Sigmoid colon (tissue), 7 donors: ENCODE measurements around the gene TRAF2. TPM values are rescaled to one million over a fixed set of nuclear protein-coding genes. Genes with fewer than 3 reads are reported as not detected.

Experiments used
- DNase-seq: peaks from one replicate; pipeline ENCODE4 v3.0.0-alpha.2; 2019
- H3K27ac ChIP-seq, 4 donors: fragments of 200-600 bp; sonication (generic); one replicate each; pipeline ENCODE4 v1.5.1; 2016 to 2019; ENCODE audit warnings: mild to moderate bottlenecking in 1 of 4
- H3K27me3 ChIP-seq, 3 donors: fragments of 200-600 bp; sonication (generic); one replicate each; pipeline ENCODE4 v1.5.1; 2019; ENCODE audit warnings: mild to moderate bottlenecking in 1 of 3
- H3K36me3 ChIP-seq, 4 donors: fragments of 200-600 bp; sonication (generic); one replicate each; pipeline ENCODE4 v1.5.1; 2016 to 2019
- H3K4me1 ChIP-seq, 4 donors: fragments of 200-600 bp; sonication (generic); one replicate each; pipeline ENCODE4 v1.5.1; 2017 to 2019
- H3K4me3 ChIP-seq, 4 donors: fragments of 200-600 bp; sonication (generic); one replicate each; pipeline ENCODE4 v1.5.1; 2017 to 2019; ENCODE audit warnings: mild to moderate bottlenecking in 2 of 4, moderate library complexity in 1 of 4
- H3K9me3 ChIP-seq, 4 donors: fragments of 200-600 bp in 3 of 4; sonication (generic) in 3 of 4; one replicate each; pipeline versions ENCODE4 v1.5.1 to v1.6.1; 2013 to 2019
- EP300 ChIP-seq, 4 donors: sonication (generic); formaldehyde crosslinking; IDR thresholded peaks; one replicate each; pipeline ENCODE4 v1.6.1; 2017; ENCODE audit warnings: antibody characterized with exemption in 4 of 4
- POLR2A ChIP-seq, 2 donors: fragments of 450-650 bp; IDR thresholded peaks; one replicate each; pipeline ENCODE4 v1.6.1; 2016; ENCODE audit warnings: antibody characterized with exemption in 2 of 2, mild to moderate bottlenecking in 2 of 2, moderate library complexity in 2 of 2
- POLR2AphosphoS5 ChIP-seq, 4 donors: sonication (generic); formaldehyde crosslinking; IDR thresholded peaks; one replicate each; pipeline ENCODE4 v1.6.1; 2017; ENCODE audit warnings: antibody characterized with exemption in 4 of 4
- WGBS, 2 donors: extraction: QIAGEN DNeasy Blood & Tissue Kit; methylation state at CpG; one replicate each; pipeline ENCODE4 v1.1.7; 2013; 5-methylcytosine and 5-hydroxymethylcytosine counted together
- intact Hi-C: fragments of 100-400 bp; cut with DNase I; formaldehyde crosslinking; loops from one replicate; pipeline ENCODE4 v1.15.1; 2023
- polyA plus RNA-seq, 3 donors: library from polyadenylated mRNA; stranded (reverse); fragments of 200-250 nt; gene quantifications; one replicate each; pipeline ENCODE4 v1.2.3, GENCODE V29; 2013
- small RNA-seq, 3 donors: library from RNA; depleted of rRNA; stranded (forward); fragments of <200 nt; gene quantifications; one replicate each; pipeline ENCODE3, GENCODE V24; 2016
- total RNA-seq, 4 donors: library from RNA; depleted of rRNA; stranded (reverse); fragments of >200 nt; gene quantifications; one replicate each; pipeline ENCODE4 v1.1.0, GENCODE V29; 2016
- TF ChIP-seq, protein P1 (sequence below), 4 experiments: fragments of 450-650 bp in 3 of 4; fragments of 200-600 bp in 1 of 4; IDR thresholded peaks; one replicate each; pipeline ENCODE4 v1.5.1; 2016 to 2019; ENCODE audit warnings: antibody characterized with exemption in 4 of 4, mild to moderate bottlenecking in 3 of 4, moderate library complexity in 2 of 4
- donor health status: healthy with polysubstance abuse.
- donor health status: Bipolar disorder and iron deficiency.
- donor health status: healthy.

Gene TRAF2
- total and polyA plus RNA-seq, 7 donors, result 1.8 to 21.9 (median 5.5) TPM

DNA sequence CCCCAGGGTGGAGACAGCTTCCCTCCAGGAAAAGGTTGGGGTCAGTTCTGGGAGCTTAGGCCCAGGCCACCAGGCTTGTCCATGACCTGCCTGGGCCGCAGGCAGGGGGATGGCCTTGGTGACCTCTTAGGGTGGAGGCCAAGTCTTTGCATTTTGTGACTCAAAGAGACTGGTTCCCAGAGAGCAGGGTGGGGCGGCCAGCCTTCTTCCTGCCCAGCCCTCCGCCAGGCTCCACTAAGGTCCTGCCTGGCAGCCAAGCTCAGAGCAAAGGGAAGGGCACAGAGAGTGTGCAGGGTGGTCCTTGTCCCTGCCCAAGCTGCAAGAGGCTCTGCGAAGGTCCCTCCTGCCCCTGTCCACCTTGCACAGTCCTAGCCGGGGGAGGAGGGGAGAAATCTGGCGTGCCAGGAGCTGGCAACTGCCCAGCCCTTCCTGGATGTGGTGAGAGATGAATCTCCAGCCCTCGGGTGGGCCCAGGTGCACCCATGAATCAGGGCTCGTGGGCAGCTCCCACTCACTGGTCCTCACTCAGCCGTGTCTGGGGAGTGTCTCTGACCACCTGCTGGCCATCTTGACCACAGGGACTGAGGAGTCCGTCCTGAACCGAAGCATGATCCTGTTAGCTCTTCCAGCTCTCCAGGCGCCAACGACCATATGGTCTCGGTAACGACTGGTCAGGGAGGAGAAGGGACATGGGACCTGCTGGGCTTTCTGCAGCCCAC lies 88.7 kb downstream of the TRAF2 start:
- Histone ChIP-seq H3K4me1 (peaks cover 0 to 15% (median 12%) of the 10 kb centered on the region in 4 donors), H3K4me3 (no peak overlapping the region), H3K27ac (peak overlapping the region in 1 of 4 donors; percentile 27), H3K36me3 (no peaks in the 10 kb centered on the region), H3K9me3 (no peaks in the 10 kb centered on the region), H3K27me3 (peaks cover 0 to 22% (median 6%) of the 10 kb centered on the region in 3 donors)
- no peak for TF ChIP-seq POLR2AphosphoS5 (IDR thresholded peaks at IDR 0.05)
- TF ChIP-seq, protein P1, sequence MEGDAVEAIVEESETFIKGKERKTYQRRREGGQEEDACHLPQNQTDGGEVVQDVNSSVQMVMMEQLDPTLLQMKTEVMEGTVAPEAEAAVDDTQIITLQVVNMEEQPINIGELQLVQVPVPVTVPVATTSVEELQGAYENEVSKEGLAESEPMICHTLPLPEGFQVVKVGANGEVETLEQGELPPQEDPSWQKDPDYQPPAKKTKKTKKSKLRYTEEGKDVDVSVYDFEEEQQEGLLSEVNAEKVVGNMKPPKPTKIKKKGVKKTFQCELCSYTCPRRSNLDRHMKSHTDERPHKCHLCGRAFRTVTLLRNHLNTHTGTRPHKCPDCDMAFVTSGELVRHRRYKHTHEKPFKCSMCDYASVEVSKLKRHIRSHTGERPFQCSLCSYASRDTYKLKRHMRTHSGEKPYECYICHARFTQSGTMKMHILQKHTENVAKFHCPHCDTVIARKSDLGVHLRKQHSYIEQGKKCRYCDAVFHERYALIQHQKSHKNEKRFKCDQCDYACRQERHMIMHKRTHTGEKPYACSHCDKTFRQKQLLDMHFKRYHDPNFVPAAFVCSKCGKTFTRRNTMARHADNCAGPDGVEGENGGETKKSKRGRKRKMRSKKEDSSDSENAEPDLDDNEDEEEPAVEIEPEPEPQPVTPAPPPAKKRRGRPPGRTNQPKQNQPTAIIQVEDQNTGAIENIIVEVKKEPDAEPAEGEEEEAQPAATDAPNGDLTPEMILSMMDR (IDR thresholded peaks at IDR 0.05), result no peak
- TF ChIP-seq EP300 (IDR thresholded peaks at IDR 0.05), result no peak
- no peak for TF ChIP-seq POLR2A (IDR thresholded peaks at IDR 0.05)
- WGBS, 2 donors, result 41 to 60% methylated on average over 15 of the region's 15 CpGs
- intact Hi-C loops, result no loop called here
- no peak for DNase-seq

DNA sequence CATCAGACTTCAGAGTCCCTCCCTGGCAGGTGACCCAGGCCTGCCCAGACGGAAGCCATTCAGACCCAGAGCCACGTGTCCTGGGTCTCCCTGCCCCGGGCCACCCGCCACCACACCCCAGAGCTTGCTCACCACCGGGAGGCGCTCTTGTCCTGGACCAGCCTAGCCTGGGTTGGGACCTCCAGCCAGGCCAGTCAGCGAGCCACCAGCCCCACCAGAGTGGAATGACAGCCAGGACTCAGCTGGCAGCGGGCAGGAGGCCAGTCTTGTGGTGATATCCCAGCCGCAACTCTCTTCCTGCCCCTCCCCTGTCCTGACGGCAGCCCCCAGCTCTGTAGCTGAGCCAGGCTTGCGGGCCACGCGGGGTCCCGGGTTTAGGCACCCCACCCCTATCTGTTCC lies 89.3 kb downstream of the TRAF2 start:
- Histone ChIP-seq H3K27me3 (peaks cover 0 to 29% (median 6%) of the 10 kb centered on the region in 3 donors), H3K4me1 (peaks cover 0 to 15% (median 12%) of the 10 kb centered on the region in 4 donors), H3K9me3 (no peaks in the 10 kb centered on the region), H3K4me3 (no peak overlapping the region), H3K36me3 (no peaks in the 10 kb centered on the region), H3K27ac (peak overlapping the region in 1 of 4 donors; percentile 27)
- TF ChIP-seq POLR2AphosphoS5 (IDR thresholded peaks at IDR 0.05) (no peak), EP300 (IDR thresholded peaks at IDR 0.05) (no peak), POLR2A (IDR thresholded peaks at IDR 0.05) (no peak)
- TF ChIP-seq, protein P1 (IDR thresholded peaks at IDR 0.05), result no peak
- DNase-seq, result no peak
- intact Hi-C loops, result no loop called here
- WGBS, 2 donors, result 45 to 59% methylated on average over 14 of the region's 14 CpGs

Small RNA genes lying within 50 kb of the gene (small RNA-seq; reads per million reads assigned to genes)
- gene MIR4479, result 0 reads per million in 3 donors

Other genes with a start within 250 kb of the TRAF2 start
- 10 to 100 TPM; 31.0 to 75.6 (median 46.0) TPM for gene EGFL7, start 223.6 kb upstream of the TRAF2 start, total RNA-seq
- 10 to 100 TPM in 2 of 3 donors, 1 to 10 TPM in 1; 6.0 to 43.5 (median 27.6) TPM for gene EGFL7, start 223.6 kb upstream of the TRAF2 start, polyA plus RNA-seq
- gene AGPAT2, start 199.1 kb upstream of the TRAF2 start, total RNA-seq, result 10 to 100 TPM; 28.0 to 62.4 (median 33.7) TPM
- 100 to 1,000 TPM in 2 of 3 donors, 10 to 100 TPM in 1; 92.5 to 345 (median 181) TPM for gene AGPAT2, start 199.1 kb upstream of the TRAF2 start, polyA plus RNA-seq
- 10 to 100 TPM in 3 of 4 donors, 1 to 10 TPM in 1; 9.6 to 18.3 (median 14.3) TPM for gene DIPK1B, start 173.9 kb upstream of the TRAF2 start, total RNA-seq
- gene DIPK1B, start 173.9 kb upstream of the TRAF2 start, polyA plus RNA-seq, result 1 to 10 TPM in 1 of 3 donors, under 1 TPM in 2; 0.23 to 6.5 (median 0.60) TPM
- gene LCN10, start 143.6 kb upstream of the TRAF2 start, total RNA-seq, result 1 to 10 TPM; 1.5 to 6.4 (median 2.1) TPM
- 1 to 10 TPM; 1.2 to 9.2 (median 1.8) TPM for gene LCN10, start 143.6 kb upstream of the TRAF2 start, polyA plus RNA-seq
- gene LCN6, start 138.0 kb upstream of the TRAF2 start, total RNA-seq, result 10 to 100 TPM in 1 of 4 donors, 1 to 10 TPM in 3; 1.2 to 19.1 (median 8.1) TPM
- gene LCN6, start 138.0 kb upstream of the TRAF2 start, polyA plus RNA-seq, result 1 to 10 TPM; 2.3 to 5.9 (median 4.2) TPM
- not detected for gene LCN8, start 128.3 kb upstream of the TRAF2 start, total RNA-seq
- under 1 TPM in 1 of 3 donors, not detected in 2; 0.04 TPM for gene LCN8, start 128.3 kb upstream of the TRAF2 start, polyA plus RNA-seq
- gene LCN15, start 122.0 kb upstream of the TRAF2 start, total RNA-seq, result not detected
- 1 to 10 TPM in 2 of 3 donors, under 1 TPM in 1; 0.70 to 9.0 (median 6.6) TPM for gene LCN15, start 122.0 kb upstream of the TRAF2 start, polyA plus RNA-seq
- 10 to 100 TPM; 37.5 to 84.7 (median 63.2) TPM for gene TMEM141, start 95.2 kb upstream of the TRAF2 start, total RNA-seq
- gene TMEM141, start 95.2 kb upstream of the TRAF2 start, polyA plus RNA-seq, result 100 to 1,000 TPM; 345 to 629 (median 415) TPM
- gene CCDC183, start 90.2 kb upstream of the TRAF2 start, total RNA-seq, result 1 to 10 TPM in 2 of 4 donors, under 1 TPM in 1, not detected in 1; 0.71 to 1.5 (median 1.1) TPM
- 1 to 10 TPM; 3.0 to 3.5 (median 3.0) TPM for gene CCDC183, start 90.2 kb upstream of the TRAF2 start, polyA plus RNA-seq
- 10 to 100 TPM; 36.0 to 55.9 (median 49.9) TPM for gene RABL6, start 78.6 kb upstream of the TRAF2 start, total RNA-seq
- 100 to 1,000 TPM in 1 of 3 donors, 10 to 100 TPM in 2; 63.1 to 103 (median 68.7) TPM for gene RABL6, start 78.6 kb upstream of the TRAF2 start, polyA plus RNA-seq
- gene AJM1, start 44.0 kb upstream of the TRAF2 start, total RNA-seq, result 1 to 10 TPM in 3 of 4 donors, under 1 TPM in 1; 0.82 to 8.6 (median 5.2) TPM
- gene AJM1, start 44.0 kb upstream of the TRAF2 start, polyA plus RNA-seq, result 1 to 10 TPM in 2 of 3 donors, under 1 TPM in 1; 0.46 to 6.7 (median 1.8) TPM
- gene PHPT1, start 37.1 kb upstream of the TRAF2 start, total RNA-seq, result 10 to 100 TPM; 39.0 to 73.1 (median 56.4) TPM
- 100 to 1,000 TPM; 109 to 144 (median 120) TPM for gene PHPT1, start 37.1 kb upstream of the TRAF2 start, polyA plus RNA-seq
- 1 to 10 TPM in 2 of 4 donors, under 1 TPM in 2; 0.71 to 2.8 (median 1.8) TPM for gene MAMDC4, start 34.2 kb upstream of the TRAF2 start, total RNA-seq
- 10 to 100 TPM in 1 of 3 donors, 1 to 10 TPM in 2; 1.6 to 25.3 (median 2.4) TPM for gene MAMDC4, start 34.2 kb upstream of the TRAF2 start, polyA plus RNA-seq
- gene EDF1, start 20.2 kb upstream of the TRAF2 start, total RNA-seq, result 100 to 1,000 TPM; 261 to 303 (median 281) TPM
- 100 to 1,000 TPM; 541 to 755 (median 730) TPM for gene EDF1, start 20.2 kb upstream of the TRAF2 start, polyA plus RNA-seq
- gene FBXW5, start 58.2 kb downstream of the TRAF2 start, total RNA-seq, result 100 to 1,000 TPM; 153 to 202 (median 171) TPM
- 100 to 1,000 TPM; 147 to 182 (median 165) TPM for gene FBXW5, start 58.2 kb downstream of the TRAF2 start, polyA plus RNA-seq
- not detected for gene C8G, start 58.7 kb downstream of the TRAF2 start, total RNA-seq
- gene C8G, start 58.7 kb downstream of the TRAF2 start, polyA plus RNA-seq, result 10 to 100 TPM in 1 of 3 donors, 1 to 10 TPM in 2; 4.2 to 11.1 (median 5.4) TPM
- gene LCN12, start 65.8 kb downstream of the TRAF2 start, total RNA-seq, result 1 to 10 TPM in 1 of 4 donors, not detected in 3; 1.2 TPM
- gene LCN12, start 65.8 kb downstream of the TRAF2 start, polyA plus RNA-seq, result 1 to 10 TPM in 1 of 3 donors, not detected in 2; 3.0 TPM
- gene PTGDS, start 91.0 kb downstream of the TRAF2 start, total RNA-seq, result 10 to 100 TPM; 11.8 to 36.6 (median 32.4) TPM
- 100 to 1,000 TPM in 1 of 3 donors, 10 to 100 TPM in 1, 1 to 10 TPM in 1; 8.3 to 218 (median 24.0) TPM for gene PTGDS, start 91.0 kb downstream of the TRAF2 start, polyA plus RNA-seq
- gene LCNL1, start 96.5 kb downstream of the TRAF2 start, total RNA-seq, result 1 to 10 TPM in 1 of 4 donors, under 1 TPM in 3; 0.14 to 1.1 (median 0.43) TPM
- gene LCNL1, start 96.5 kb downstream of the TRAF2 start, polyA plus RNA-seq, result under 1 TPM in 1 of 3 donors, not detected in 2; 0.50 TPM
- 10 to 100 TPM; 28.0 to 38.0 (median 36.2) TPM for gene PAXX, start 105.9 kb downstream of the TRAF2 start, total RNA-seq
- gene PAXX, start 105.9 kb downstream of the TRAF2 start, polyA plus RNA-seq, result 10 to 100 TPM; 28.4 to 80.9 (median 40.8) TPM
- 1 to 10 TPM in 1 of 4 donors, not detected in 3; 1.4 TPM for gene CLIC3, start 110.1 kb downstream of the TRAF2 start, total RNA-seq
- 1 to 10 TPM in 1 of 3 donors, not detected in 2; 4.7 TPM for gene CLIC3, start 110.1 kb downstream of the TRAF2 start, polyA plus RNA-seq
- 10 to 100 TPM in 3 of 4 donors, 1 to 10 TPM in 1; 9.2 to 19.7 (median 13.2) TPM for gene ABCA2, start 141.7 kb downstream of the TRAF2 start, total RNA-seq
- 10 to 100 TPM in 1 of 3 donors, 1 to 10 TPM in 2; 6.0 to 28.6 (median 9.0) TPM for gene ABCA2, start 141.7 kb downstream of the TRAF2 start, polyA plus RNA-seq
- 1 to 10 TPM in 1 of 4 donors, under 1 TPM in 2, not detected in 1; 0.36 to 1.3 (median 0.41) TPM for gene FUT7, start 145.6 kb downstream of the TRAF2 start, total RNA-seq
- gene FUT7, start 145.6 kb downstream of the TRAF2 start, polyA plus RNA-seq, result 1 to 10 TPM in 1 of 3 donors, not detected in 2; 1.3 TPM
- 100 to 1,000 TPM in 1 of 4 donors, 10 to 100 TPM in 3; 21.4 to 101 (median 42.4) TPM for gene NPDC1, start 159.7 kb downstream of the TRAF2 start, total RNA-seq
- gene NPDC1, start 159.7 kb downstream of the TRAF2 start, polyA plus RNA-seq, result 100 to 1,000 TPM in 1 of 3 donors, 10 to 100 TPM in 2; 47.9 to 118 (median 91.9) TPM
- 1 to 10 TPM in 3 of 4 donors, not detected in 1; 1.2 to 2.2 (median 2.1) TPM for gene ENTPD2, start 167.5 kb downstream of the TRAF2 start, total RNA-seq
- 1 to 10 TPM in 2 of 3 donors, under 1 TPM in 1; 0.92 to 6.4 (median 3.0) TPM for gene ENTPD2, start 167.5 kb downstream of the TRAF2 start, polyA plus RNA-seq
- under 1 TPM in 1 of 4 donors, not detected in 3; 0.81 TPM for gene SAPCD2, start 184.0 kb downstream of the TRAF2 start, total RNA-seq
- 10 to 100 TPM in 1 of 3 donors, 1 to 10 TPM in 2; 3.6 to 16.4 (median 3.7) TPM for gene SAPCD2, start 184.0 kb downstream of the TRAF2 start, polyA plus RNA-seq
- 1 to 10 TPM; 2.9 to 9.1 (median 4.8) TPM for gene UAP1L1, start 191.0 kb downstream of the TRAF2 start, total RNA-seq
- gene UAP1L1, start 191.0 kb downstream of the TRAF2 start, polyA plus RNA-seq, result 1 to 10 TPM; 4.2 to 9.6 (median 6.0) TPM
- gene MAN1B1, start 200.5 kb downstream of the TRAF2 start, total RNA-seq, result 10 to 100 TPM; 27.8 to 34.9 (median 28.7) TPM
- gene MAN1B1, start 200.5 kb downstream of the TRAF2 start, polyA plus RNA-seq, result 10 to 100 TPM; 12.0 to 52.0 (median 14.1) TPM
- gene DPP7, start 228.2 kb downstream of the TRAF2 start, total RNA-seq, result 100 to 1,000 TPM in 2 of 4 donors, 10 to 100 TPM in 2; 88.5 to 140 (median 111) TPM
- 100 to 1,000 TPM in 1 of 3 donors, 10 to 100 TPM in 2; 26.6 to 158 (median 36.6) TPM for gene DPP7, start 228.2 kb downstream of the TRAF2 start, polyA plus RNA-seq